ENCODE results near the gene ODF4.

ODF4 gene

GRCh38 chr17:8339540-8339939 is at the start of gene ODF4:
ODF4 (plus strand) TSS chr17:8339840; CDS start chr17:8340052, 212 bp downstream.
- DNase-seq: no peak

- no peak for DNase-seq
Observed at GRCh38 chr17:8290043-8290442, 49.6 kb upstream of the ODF4 start.

GRCh38 chr17:8292639-8293395 is 46.8 kb upstream of the ODF4 start:
- no peak for DNase-seq

GRCh38 chr17:8294361-8294760 is 45.3 kb upstream of the ODF4 start:
- DNase-seq: no peak

GRCh38 chr17:8294814-8295316 is 44.8 kb upstream of the ODF4 start:
- no peak for DNase-seq

GRCh38 chr17:8300226-8300625 is 39.4 kb upstream of the ODF4 start:
- no peak for DNase-seq

GRCh38 chr17:8300627-8301242 is 38.9 kb upstream of the ODF4 start:
- DNase-seq: no peak

- DNase-seq: no peak
Observed at GRCh38 chr17:8310601-8311123, 29.0 kb upstream of the ODF4 start.

GRCh38 chr17:8311131-8311790 is 28.4 kb upstream of the ODF4 start:
- DNase-seq: no peak

GRCh38 chr17:8312251-8312650 is 27.4 kb upstream of the ODF4 start:
- DNase-seq: no peak

GRCh38 chr17:8312726-8313600 is 26.7 kb upstream of the ODF4 start:
- DNase-seq: no peak

GRCh38 chr17:8314797-8315763 is 24.6 kb upstream of the ODF4 start:
- no peak for DNase-seq

- DNase-seq: no peak
Observed at GRCh38 chr17:8315764-8316217, 23.8 kb upstream of the ODF4 start.

- no peak for DNase-seq
Observed at GRCh38 chr17:8318010-8318935, 21.4 kb upstream of the ODF4 start.

- DNase-seq: no peak
Observed at GRCh38 chr17:8320262-8320661, 19.4 kb upstream of the ODF4 start.

- no peak for DNase-seq
Observed at GRCh38 chr17:8320990-8321389, 18.6 kb upstream of the ODF4 start.

- no peak for DNase-seq
Observed at GRCh38 chr17:8322061-8322460, 17.6 kb upstream of the ODF4 start.

GRCh38 chr17:8324132-8324531 is 15.5 kb upstream of the ODF4 start:
- DNase-seq: no peak

- DNase-seq: no peak
Observed at GRCh38 chr17:8324923-8325322, 14.7 kb upstream of the ODF4 start.
